Measurements from ENCODE around the gene NAGA. TPM values are rescaled to one million over a fixed set of nuclear protein-coding genes. Genes with fewer than 3 reads are reported as not detected.

The NAGA gene
- total and polyA plus RNA-seq, 2 of the 4 experiments (the other 2 are of a cell fraction) = 34.3 to 44.8 TPM

DNA sequence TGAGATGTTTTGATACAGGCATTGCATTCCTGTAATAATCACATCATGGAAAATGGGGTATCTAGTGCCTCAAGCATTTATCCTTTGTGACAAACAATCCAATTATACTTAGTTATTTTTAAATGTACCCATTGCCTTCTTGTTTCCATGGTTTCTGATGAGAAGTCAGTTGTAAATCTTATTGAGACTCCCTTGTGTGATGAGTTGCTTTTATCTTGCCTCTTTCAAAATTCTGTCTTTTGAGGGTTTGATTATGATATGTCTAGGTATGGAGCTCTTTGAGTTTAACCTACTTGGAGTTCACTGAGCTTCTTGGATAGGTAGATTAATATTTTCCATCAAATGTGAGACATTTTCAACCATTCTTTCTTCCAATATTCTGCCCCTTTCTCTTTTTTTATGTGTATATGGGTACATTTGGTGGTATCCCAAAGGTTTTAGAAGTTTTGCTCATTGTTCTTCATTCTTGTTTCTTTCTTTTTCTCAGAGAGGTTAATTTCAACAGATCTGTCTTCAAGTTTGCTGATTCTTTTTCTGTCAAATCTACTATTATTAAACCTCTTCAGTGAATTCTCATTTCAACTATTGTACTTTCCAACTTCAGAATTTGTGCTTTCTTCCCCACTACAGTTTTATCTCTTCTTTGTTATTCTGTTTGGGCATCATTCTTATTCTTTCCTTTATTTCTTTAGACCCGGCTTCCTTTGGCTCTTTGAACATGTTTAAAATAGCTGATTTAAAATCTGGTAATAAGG lies 13.7 kb downstream of the NAGA start:
- H3K27me3 ChIP-seq (ENCODE audit: control insufficient read depth, insufficient read depth, low read length) = no peaks in the 10 kb centered on the region
- H2AFZ ChIP-seq (replicated peaks; ENCODE audit: low read length, poor library complexity) = no peak overlapping the region
- no peak overlapping the region for H2BK120ac ChIP-seq (ENCODE audit: low read depth, low read length)
- H2BK15ac ChIP-seq (ENCODE audit: low read depth, low read length) = no peak overlapping the region
- H3K23ac ChIP-seq (ENCODE audit: low read depth, low read length) = no peak overlapping the region
- no peak overlapping the region for H4K91ac ChIP-seq (ENCODE audit: insufficient read depth, low read depth, low read length)
- no peak overlapping the region for H2BK5ac ChIP-seq (ENCODE audit: low read depth, low read length, poor library complexity, severe bottlenecking)
- no peak overlapping the region for H3K18ac ChIP-seq (ENCODE audit: low read depth, low read length)
- POLR2A ChIA-PET (ENCODE audit: unreplicated experiment) = no interaction called here
- no CpG with 5 or more reads among the region's 1 CpG for WGBS, 2 experiments (ENCODE audit: extremely low coverage in 2 of 2, insufficient read length in 1 of 2)
- in situ Hi-C loops (cut with MboI; ENCODE audit: low sequenced_read_pairs) (no loop called here), intact Hi-C loops (cut with micrococcal nuclease) (no loop called here), dilution Hi-C loops (cut with HindIII; ENCODE audit: low sequenced_read_pairs, unreplicated experiment) (no loop called here)
- H3K79me1 ChIP-seq (ENCODE audit: low read depth in 1 of 2, low read length in 2 of 2) = no peaks in the 10 kb centered on the region
- no peak for ATAC-seq (ENCODE audit: low read depth)
- TF ChIP-seq BHLHE40 (IDR thresholded peaks at IDR 0.05; ENCODE audit: low read depth, low read length) (no peak), USF2 (IDR thresholded peaks at IDR 0.05; ENCODE audit: low read depth, low read length) (no peak), SMC3 (IDR thresholded peaks at IDR 0.05; ENCODE audit: low read depth, low read length) (no peak), CEBPB (IDR thresholded peaks at IDR 0.05; ENCODE audit: low read depth, low read length) (no peak), POLR2A (IDR thresholded peaks at IDR 0.05; ENCODE audit: low read depth, low read length) (no peak), RCOR1 (IDR thresholded peaks at IDR 0.05; ENCODE audit: insufficient replicate concordance, low read length) (no peak), CHD1 (IDR thresholded peaks at IDR 0.05; ENCODE audit: low read depth, low read length) (no peak), MXI1 (IDR thresholded peaks at IDR 0.05; ENCODE audit: borderline replicate concordance, low read depth, low read length) (no peak), MAFK (IDR thresholded peaks at IDR 0.05; ENCODE audit: low read depth, low read length) (no peak), ELK1 (IDR thresholded peaks at IDR 0.05; ENCODE audit: borderline replicate concordance, low read depth, low read length) (no peak), RAD21 (IDR thresholded peaks at IDR 0.05; ENCODE audit: low read length) (no peak), MAZ (IDR thresholded peaks at IDR 0.05; ENCODE audit: borderline replicate concordance, low read depth, low read length) (no peak), RFX5 (IDR thresholded peaks at IDR 0.05; ENCODE audit: low read depth, low read length) (no peak), NFE2L2 (IDR thresholded peaks at IDR 0.05; ENCODE audit: low read depth, low read length) (no peak), CTCF (conservative IDR thresholded peaks at IDR 0.05; ENCODE audit: low read depth, low read length) (no peak), FOS (IDR thresholded peaks at IDR 0.05; ENCODE audit: low read depth, low read length) (no peak)
- H2AK9ac ChIP-seq (replicated peaks; ENCODE audit: low read depth, low read length, poor library complexity) = no peak overlapping the region
- no peak overlapping the region for H3K14ac ChIP-seq (replicated peaks; ENCODE audit: low read depth, low read length)
- H4K5ac ChIP-seq (ENCODE audit: low read depth, low read length) = no peak overlapping the region
- no peak overlapping the region for H3K27ac ChIP-seq (ENCODE audit: insufficient read depth, low read length)
- no peak overlapping the region for H3K56ac ChIP-seq (ENCODE audit: extremely low read depth, insufficient read depth, low read length)
- H3K9ac ChIP-seq (ENCODE audit: low read depth, low read length) = no peak overlapping the region
- no TSS peak for BruUV-seq (replicated peaks)
- H2BK20ac ChIP-seq (ENCODE audit: low read depth, low read length) = no peak overlapping the region
- no peaks in the 10 kb centered on the region for H3K9me1 ChIP-seq (ENCODE audit: insufficient read depth, low read length)
- H3K9me3 ChIP-seq (ENCODE audit: control insufficient read depth, insufficient read depth, low read length) = no peaks in the 10 kb centered on the region
- no peak overlapping the region for H4K8ac ChIP-seq (ENCODE audit: low read depth in 2 of 2, low read length in 2 of 2)
- H3K4me2 ChIP-seq (ENCODE audit: low read depth, low read length) = no peak overlapping the region
- H3K4ac ChIP-seq (ENCODE audit: low read depth, low read length) = no peak overlapping the region
- H3K4me3 ChIP-seq (ENCODE audit: insufficient read depth, low read depth, low read length) = no peak overlapping the region
- H3K4me1 ChIP-seq (ENCODE audit: control insufficient read depth, insufficient read depth, low read length) = no peaks in the 10 kb centered on the region
- H3K36me3 ChIP-seq (ENCODE audit: control insufficient read depth, insufficient read depth, low read length) = peaks cover 28% of the 10 kb centered on the region
- no peaks in the 10 kb centered on the region for H4K20me1 ChIP-seq (ENCODE audit: insufficient read depth, low read length)
- no peak overlapping the region for H2AK5ac ChIP-seq (ENCODE audit: low read depth, low read length)
- CTCF ChIA-PET = interaction anchor here (0.6 kb wide), 2 partner anchors 292 to 735 kb away, joined by 3 to 4 read pairs; no protein-coding TSS in a partner anchor
- no peak for DNase-seq
